ENCODE data around the gene FBXO22.

DNA sequence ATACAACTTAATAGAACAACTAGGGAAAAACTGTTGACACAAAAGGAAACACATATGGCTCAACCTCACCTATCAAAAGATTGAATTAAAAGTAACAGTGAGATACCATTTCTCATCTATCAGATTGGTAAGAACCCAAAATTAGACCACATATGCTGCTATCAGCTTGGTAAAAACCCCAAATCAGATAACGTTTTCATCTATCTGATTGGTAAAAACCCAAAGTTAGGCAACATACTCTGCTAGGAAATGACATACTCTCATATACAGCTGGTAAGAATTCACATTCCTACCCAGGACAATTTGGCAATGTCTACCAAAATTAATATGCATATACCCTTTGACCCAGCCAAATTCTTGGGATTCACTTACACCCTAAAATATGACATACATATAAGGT, 82.3 kb downstream of the FBXO22 start:
- TF ChIP-seq, protein P1, sequence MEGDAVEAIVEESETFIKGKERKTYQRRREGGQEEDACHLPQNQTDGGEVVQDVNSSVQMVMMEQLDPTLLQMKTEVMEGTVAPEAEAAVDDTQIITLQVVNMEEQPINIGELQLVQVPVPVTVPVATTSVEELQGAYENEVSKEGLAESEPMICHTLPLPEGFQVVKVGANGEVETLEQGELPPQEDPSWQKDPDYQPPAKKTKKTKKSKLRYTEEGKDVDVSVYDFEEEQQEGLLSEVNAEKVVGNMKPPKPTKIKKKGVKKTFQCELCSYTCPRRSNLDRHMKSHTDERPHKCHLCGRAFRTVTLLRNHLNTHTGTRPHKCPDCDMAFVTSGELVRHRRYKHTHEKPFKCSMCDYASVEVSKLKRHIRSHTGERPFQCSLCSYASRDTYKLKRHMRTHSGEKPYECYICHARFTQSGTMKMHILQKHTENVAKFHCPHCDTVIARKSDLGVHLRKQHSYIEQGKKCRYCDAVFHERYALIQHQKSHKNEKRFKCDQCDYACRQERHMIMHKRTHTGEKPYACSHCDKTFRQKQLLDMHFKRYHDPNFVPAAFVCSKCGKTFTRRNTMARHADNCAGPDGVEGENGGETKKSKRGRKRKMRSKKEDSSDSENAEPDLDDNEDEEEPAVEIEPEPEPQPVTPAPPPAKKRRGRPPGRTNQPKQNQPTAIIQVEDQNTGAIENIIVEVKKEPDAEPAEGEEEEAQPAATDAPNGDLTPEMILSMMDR (IDR thresholded peaks at IDR 0.05) = no peak
- no peak for TF ChIP-seq POLR2AphosphoS5 (IDR thresholded peaks at IDR 0.05; ENCODE audit: insufficient read depth in 1 of 2, low read depth in 1 of 2)
- no peak for TF ChIP-seq POLR2A (IDR thresholded peaks at IDR 0.05)

Measured in vagina (tissue), 2 donors.